Endothelial cell of umbilical vein (primary cell): ENCODE data around the gene SEC22A. TPM values are rescaled to one million over a fixed set of nuclear protein-coding genes. Genes with fewer than 3 reads are reported as not detected.

Source experiments
- BruUV-seq: library from RNA; stranded (reverse); fragments of 400-500 nt; replicated peaks from 2 replicates; lab custom pipeline; 2021; lab: Mats Ljungman, UMichigan
- CTCF ChIA-PET: fragments of 300-600, 350-600 bp; sonication (Branson Sonifier 250); formaldehyde crosslinking; loops from one replicate; lab custom pipeline; 2021; ENCODE audit warnings: antibody characterized with exemption, inconsistent platforms; lab: Charles Lee
- POLR2A ChIA-PET: fragments of 300-600, 350-600 bp; sonication (Branson Sonifier 250); formaldehyde crosslinking; loops from one replicate; lab custom pipeline; 2021; ENCODE audit warnings: antibody characterized with exemption, inconsistent platforms; lab: Charles Lee
- DNase-seq: peaks from one replicate; pipeline ENCODE4 v3.0.0-alpha.2; 2011; ENCODE audit warnings: low read depth, low spot score
- FAIRE-seq: peaks from 2 replicates; lab custom pipeline; 2011; peaks lifted over from hg19 to GRCh38; lab: Jason Lieb, UNC
- H2AFZ ChIP-seq: 2 replicates; pipeline ENCODE4 v1.6.0; 2012; ENCODE audit warnings: low read depth, low read length, control low read depth, inconsistent platforms
- H3K27ac ChIP-seq: 2 replicates; pipeline ENCODE4 v1.5.1; 2011; ENCODE audit warnings: low read depth, mild to moderate bottlenecking, control low read depth, low read length, moderate library complexity; ENCODE audit not compliant: insufficient read depth
- H3K27me3 ChIP-seq, 2 experiments: 2 replicates each; pipeline versions ENCODE4 v1.6.0 to v1.6.1; 2011; ENCODE audit warnings: low read length in 2 of 2, mixed read lengths in 1 of 2; ENCODE audit not compliant: control insufficient read depth in 2 of 2, insufficient read depth in 2 of 2
- H3K36me3 ChIP-seq, 2 experiments: 2 replicates in 1 of 2; 3 replicates in 1 of 2; pipeline ENCODE4 v1.5.1; 2011; ENCODE audit warnings: low read length in 2 of 2, mild to moderate bottlenecking in 1 of 2, moderate library complexity in 1 of 2; ENCODE audit not compliant: control insufficient read depth in 2 of 2, insufficient read depth in 2 of 2; ENCODE audit errors: extremely low read depth in 1 of 2
- H3K4me1 ChIP-seq: 3 replicates; pipeline ENCODE4 v1.5.1; 2011; ENCODE audit warnings: mild to moderate bottlenecking, low read length; ENCODE audit not compliant: control insufficient read depth, insufficient read depth; ENCODE audit errors: extremely low read depth
- H3K4me2 ChIP-seq: 2 replicates; pipeline ENCODE4 v1.6.1; 2011; ENCODE audit warnings: low read length, control low read depth, mixed read lengths; ENCODE audit not compliant: insufficient read depth
- H3K4me3 ChIP-seq, 3 experiments: fragments of 200-600 bp in 1 of 3; sonication (generic), shearing (Covaris generic) in 1 of 3; replicated peaks in 1 of 3; 2 replicates each; pipeline ENCODE4 v1.5.1; 2011 to 2016; ENCODE audit warnings: control low read depth in 3 of 3, low read length in 3 of 3, mild to moderate bottlenecking in 2 of 3, inconsistent platforms in 1 of 3, low read depth in 1 of 3, moderate library complexity in 1 of 3; ENCODE audit not compliant: insufficient read depth in 1 of 3
- H3K79me2 ChIP-seq: 2 replicates; pipeline ENCODE4 v1.6.0; 2012; ENCODE audit warnings: low read length, inconsistent platforms; ENCODE audit not compliant: control insufficient read depth, insufficient read depth
- H3K9ac ChIP-seq: replicated peaks from 2 replicates; pipeline ENCODE3; 2011; ENCODE audit warnings: low read length, control low read depth; ENCODE audit not compliant: insufficient read depth; ENCODE audit errors: extremely low read depth
- H3K9me1 ChIP-seq: replicated peaks from 3 replicates; pipeline ENCODE4 v1.6.0; 2011; ENCODE audit warnings: mild to moderate bottlenecking, low read length; ENCODE audit not compliant: control insufficient read depth, insufficient read depth; ENCODE audit errors: extremely low read depth
- H3K9me3 ChIP-seq: replicated peaks from 2 replicates; pipeline ENCODE4 v1.5.1; 2012; ENCODE audit warnings: low read length, inconsistent platforms; ENCODE audit not compliant: control insufficient read depth, insufficient read depth
- H4K20me1 ChIP-seq: replicated peaks from 2 replicates; pipeline ENCODE3; 2011; ENCODE audit warnings: mild to moderate bottlenecking, low read length; ENCODE audit not compliant: control insufficient read depth, insufficient read depth; ENCODE audit errors: extremely low read depth
- CTCF ChIP-seq, 2 donors: IDR thresholded peaks; 1 replicate in 1 of 2; 2 replicates in 1 of 2; pipeline ENCODE4 v1.5.1; 2011; ENCODE audit warnings: low read length in 2 of 2, mild to moderate bottlenecking in 2 of 2, moderate library complexity in 2 of 2, control low read depth in 1 of 2, inconsistent platforms in 1 of 2, low read depth in 1 of 2; ENCODE audit not compliant: insufficient read depth in 1 of 2; ENCODE audit errors: extremely low read depth in 1 of 2
- EZH2 ChIP-seq: IDR thresholded peaks from 2 replicates; pipeline ENCODE4 v1.6.1; 2012; ENCODE audit warnings: borderline replicate concordance, low read depth, mild to moderate bottlenecking, moderate library complexity, low read length, inconsistent platforms; ENCODE audit not compliant: severe bottlenecking
- FOS ChIP-seq: IDR thresholded peaks from 2 replicates; pipeline ENCODE4 v1.6.1; 2011; ENCODE audit warnings: mild to moderate bottlenecking, low read length, moderate library complexity, borderline replicate concordance; ENCODE audit not compliant: insufficient read depth
- GATA2 ChIP-seq: IDR thresholded peaks from 2 replicates; pipeline ENCODE4 v1.7.0; 2011; ENCODE audit warnings: low read depth, mild to moderate bottlenecking, moderate library complexity, mixed read lengths, low read length; ENCODE audit not compliant: insufficient read length, insufficient read depth
- JUN ChIP-seq: IDR thresholded peaks from 2 replicates; pipeline ENCODE4 v1.6.1; 2011; ENCODE audit warnings: borderline replicate concordance, low read depth; ENCODE audit not compliant: insufficient read length, insufficient read depth
- MAX ChIP-seq: IDR thresholded peaks from 2 replicates; pipeline ENCODE4 v1.6.1; 2011; ENCODE audit not compliant: insufficient read depth, insufficient read length
- MYC ChIP-seq: IDR thresholded peaks from one replicate; pipeline ENCODE4 v1.6.1; 2011; ENCODE audit warnings: mild to moderate bottlenecking, low read depth, low read length
- POLR2A ChIP-seq: IDR thresholded peaks from 2 replicates; pipeline ENCODE4 v1.6.1; 2012; ENCODE audit warnings: low read depth, mild to moderate bottlenecking, control low read depth, low read length
- POLR2AphosphoS5 ChIP-seq: IDR thresholded peaks from 2 replicates; pipeline ENCODE4 v1.6.1; 2012; ENCODE audit warnings: low read depth, mild to moderate bottlenecking, control low read depth, low read length, moderate library complexity; ENCODE audit not compliant: insufficient read depth
- dilution Hi-C: fragments of 300-500 bp; cut with MboI; formaldehyde crosslinking; loops from one replicate; pipeline ENCODE4 v1.15.0; 2019; ENCODE audit warnings: low sequenced_read_pairs; ENCODE audit not compliant: extremely low pct_ligation_motif_present
- intact Hi-C: fragments of 100-400 bp; cut with micrococcal nuclease; formaldehyde crosslinking; loops from one replicate; pipeline ENCODE4 v1.10.0; 2022
- polyA plus RNA-seq, 4 experiments: library from polyadenylated mRNA; depleted of rRNA in 3 of 4; stranded (reverse) in 3 of 4; unstranded in 1 of 4; fragments of >200 nt; gene quantifications; 2 replicates each; pipeline versions ENCODE4 v1.2.1 to v1.2.3, GENCODE V29; 2011 to 2012; ENCODE audit warnings: missing spikeins in 1 of 4
- total RNA-seq: library from RNA; stranded (reverse); gene quantifications from 2 replicates; pipeline ENCODE4 v1.2.3, GENCODE V29; 2021

Gene SEC22A
- total and polyA plus RNA-seq, 2 donors (not counting 3 experiments of a cell fraction or from before 2014, with no cell fraction given): 20.1 to 26.8 TPM

- FAIRE-seq (no peak), DNase-seq (no peak)
- no peak for TF ChIP-seq GATA2
- Histone ChIP-seq H2AFZ (no peak overlapping the region), H3K9me3 (no peaks in the 10 kb centered on the region), H3K9me1 (no peaks in the 10 kb centered on the region), H3K27ac (no peak overlapping the region), H3K9ac (no peak overlapping the region), H3K4me3 (no peak overlapping the region), H3K79me2 (no peaks in the 10 kb centered on the region), H3K27me3 (no peaks in the 10 kb centered on the region), H3K4me2 (no peak overlapping the region), H3K36me3 (no peaks in the 10 kb centered on the region), H4K20me1 (no peaks in the 10 kb centered on the region), H3K4me1 (no peaks in the 10 kb centered on the region)
- POLR2A ChIA-PET: no interaction called here
- intact Hi-C loops: no loop called here
- BruUV-seq: no TSS peak
- CTCF ChIA-PET: no interaction called here
- dilution Hi-C loops: no loop called here
These were observed 89.2 kb downstream of the SEC22A start for GRCh38 chr3:123290962-123291361.

GRCh38 chr3:123291404-123291803 is 89.7 kb downstream of the SEC22A start:
- intact Hi-C loops (no loop called here), dilution Hi-C loops (no loop called here)
- Histone ChIP-seq H3K4me2 (no peak overlapping the region), H4K20me1 (no peaks in the 10 kb centered on the region), H3K9ac (no peak overlapping the region), H3K9me1 (no peaks in the 10 kb centered on the region), H3K79me2 (no peaks in the 10 kb centered on the region), H3K4me1 (no peaks in the 10 kb centered on the region), H2AFZ (no peak overlapping the region), H3K27me3 (no peaks in the 10 kb centered on the region), H3K9me3 (no peaks in the 10 kb centered on the region), H3K27ac (no peak overlapping the region), H3K36me3 (no peaks in the 10 kb centered on the region), H3K4me3 (no peak overlapping the region)
- POLR2A ChIA-PET: no interaction called here
- TF ChIP-seq JUN (no peak), POLR2A (no peak), MAX (no peak), MYC (no peak), POLR2AphosphoS5 (no peak), EZH2 (no peak), FOS (no peak), CTCF (IDR thresholded peaks at IDR 0.05; ENCODE audit: extremely low read depth in 1 of 2, insufficient read depth in 1 of 2, low read depth in 1 of 2, low read length in 2 of 2) (no peak), GATA2 (no peak)
- CTCF ChIA-PET: no interaction called here
- DNase-seq (no peak), FAIRE-seq (no peak)
- BruUV-seq: no TSS peak
